GM18508 (cell line): Measurements from ENCODE around the gene TXNDC16.

Source experiments
- ATAC-seq: cut with Tn5 transposase; IDR thresholded peaks from one replicate; pipeline ENCODE4 v1.9.1; 2021; ENCODE audit warnings: moderate number of reproducible peaks; ENCODE audit not compliant: insufficient read depth, unreplicated experiment

TXNDC16 gene

GRCh38 chr14:52399921-52400595, 152.2 kb downstream of the TXNDC16 start:
- no peak for ATAC-seq

- no peak for ATAC-seq
These were observed 153.2 kb downstream of the TXNDC16 start for GRCh38 chr14:52399104-52399503.

GRCh38 chr14:52397844-52398243, 154.5 kb downstream of the TXNDC16 start:
- ATAC-seq: no peak

GRCh38 chr14:52395728-52396127, 156.6 kb downstream of the TXNDC16 start:
- ATAC-seq: no peak

- no peak for ATAC-seq
These were observed 160.3 kb downstream of the TXNDC16 start for GRCh38 chr14:52391881-52392615.
